Central memory CD4-positive, alpha-beta T cell (primary cell): ENCODE results near the gene MED27.
"Not testable (repeated sequence)": the region's sequence is repeated elsewhere in the genome, so short reads cannot be mapped to it uniquely, and the experiment has no call there.

Source experiments
- DNase-seq: peaks from one replicate; pipeline ENCODE4 v3.0.0; 2022

MED27 gene

DNA sequence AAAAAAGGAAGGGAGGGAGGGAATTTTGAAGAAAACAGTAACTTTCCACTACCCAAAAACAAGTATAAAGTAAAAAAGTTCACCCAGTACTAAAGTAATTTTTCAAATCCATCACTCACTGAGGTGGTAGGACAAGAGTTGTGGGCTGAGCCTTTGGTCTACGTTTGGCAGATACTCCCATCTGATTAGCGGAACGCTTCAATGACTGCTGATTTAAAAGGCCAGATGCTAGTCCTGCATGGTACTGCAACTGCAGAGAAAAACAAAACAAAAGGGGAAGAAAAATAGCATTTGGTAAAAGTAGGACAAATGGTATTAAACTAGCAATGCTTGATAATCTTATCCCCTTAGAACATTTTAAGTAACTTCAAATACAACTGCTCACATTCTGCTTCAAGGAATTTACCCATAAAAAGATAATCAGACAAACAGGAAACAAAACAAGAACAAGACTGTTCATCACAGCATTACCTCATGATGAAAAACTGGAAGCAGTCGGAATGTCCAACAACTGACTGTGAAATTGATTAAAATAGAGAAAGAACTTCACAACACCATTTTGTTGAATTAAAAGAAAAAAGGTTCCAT is 65.4 kb downstream of the MED27 start:
- DNase-seq: no peak

- DNase-seq: no peak
Measured at GRCh38 chr9:132012704-132013357, 66.8 kb downstream of the MED27 start.

- no peak for DNase-seq
Measured at GRCh38 chr9:132011896-132012295, 67.8 kb downstream of the MED27 start.

GRCh38 chr9:132011309-132011708 is 68.4 kb downstream of the MED27 start:
- DNase-seq: no peak

GRCh38 chr9:132010201-132010600 is 69.5 kb downstream of the MED27 start:
- not testable (repeated sequence) for DNase-seq

DNA sequence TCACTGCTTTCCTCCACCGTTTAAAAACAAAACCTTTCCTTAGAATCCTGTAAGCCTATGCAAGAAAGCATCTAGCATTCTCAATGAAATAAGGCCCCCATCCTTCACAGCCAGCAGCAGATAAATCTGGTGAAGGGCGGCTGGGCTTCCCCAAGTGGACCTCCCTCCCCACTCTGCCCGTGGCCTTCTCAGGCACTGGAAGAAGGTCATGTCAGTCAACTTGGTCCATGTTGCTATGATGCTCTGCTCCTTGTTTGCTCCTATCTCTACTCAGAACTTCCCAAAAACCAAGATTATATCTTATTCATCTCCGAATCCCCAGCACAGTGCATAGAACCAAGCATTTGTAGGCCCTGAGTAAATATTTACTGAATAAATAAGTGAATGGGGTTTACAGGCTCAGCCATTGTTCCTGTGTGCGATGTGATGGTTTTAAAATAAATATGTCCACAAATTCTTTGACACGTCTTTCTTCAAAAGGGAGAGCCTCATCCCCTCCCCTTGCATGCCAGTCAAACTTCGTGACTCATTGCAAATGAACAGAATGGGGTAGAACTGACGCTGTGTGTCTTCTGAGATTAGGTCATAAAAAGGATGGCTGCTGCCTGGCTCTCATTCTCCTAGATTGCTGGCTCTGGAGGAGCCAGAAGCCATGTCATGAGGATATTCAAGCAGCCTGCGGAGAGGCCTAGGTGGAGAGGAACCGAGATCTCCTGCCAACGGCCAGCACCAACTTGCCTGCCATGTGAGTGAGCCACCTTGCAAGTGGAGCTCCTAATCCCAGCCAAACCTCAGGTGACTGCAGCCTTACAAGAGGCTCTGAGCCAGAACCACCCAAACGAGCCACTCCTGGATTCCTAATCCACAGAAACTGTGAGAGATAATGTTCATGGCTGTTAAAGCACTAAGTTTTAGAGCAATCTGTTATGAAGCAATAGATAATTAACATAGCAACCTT is 70.5 kb downstream of the MED27 start:
- DNase-seq: no peak

DNA sequence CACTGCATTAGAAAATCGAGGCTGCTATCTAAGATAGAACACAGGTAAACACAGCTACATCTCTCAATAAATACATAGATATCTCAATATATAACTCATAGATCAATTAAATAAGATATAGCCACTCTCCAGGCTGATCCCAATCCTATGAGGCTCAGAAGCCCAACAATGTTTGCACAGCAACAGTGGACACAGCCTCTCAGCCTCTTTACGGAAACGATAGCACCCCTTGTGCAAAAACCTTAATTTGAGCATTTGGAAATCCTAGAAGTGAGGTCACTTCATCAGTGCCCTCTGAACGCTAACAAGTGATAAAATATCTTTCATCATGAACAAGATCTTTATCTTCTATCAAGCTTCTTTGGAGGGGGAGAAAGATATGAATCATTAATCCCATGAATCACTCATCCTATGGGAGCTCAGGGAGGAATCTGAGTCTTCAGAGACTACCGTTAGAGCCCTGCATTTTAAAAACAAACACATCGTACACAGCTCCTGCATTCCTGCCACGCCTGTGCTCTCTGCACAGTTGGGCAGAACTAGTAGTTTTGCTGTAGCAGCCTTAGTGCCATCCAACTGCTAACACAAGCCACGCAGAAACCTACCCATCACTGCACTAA is 71.4 kb downstream of the MED27 start:
- DNase-seq: no peak

GRCh38 chr9:132007371-132008025 is 72.2 kb downstream of the MED27 start:
- DNase-seq: no peak

DNA sequence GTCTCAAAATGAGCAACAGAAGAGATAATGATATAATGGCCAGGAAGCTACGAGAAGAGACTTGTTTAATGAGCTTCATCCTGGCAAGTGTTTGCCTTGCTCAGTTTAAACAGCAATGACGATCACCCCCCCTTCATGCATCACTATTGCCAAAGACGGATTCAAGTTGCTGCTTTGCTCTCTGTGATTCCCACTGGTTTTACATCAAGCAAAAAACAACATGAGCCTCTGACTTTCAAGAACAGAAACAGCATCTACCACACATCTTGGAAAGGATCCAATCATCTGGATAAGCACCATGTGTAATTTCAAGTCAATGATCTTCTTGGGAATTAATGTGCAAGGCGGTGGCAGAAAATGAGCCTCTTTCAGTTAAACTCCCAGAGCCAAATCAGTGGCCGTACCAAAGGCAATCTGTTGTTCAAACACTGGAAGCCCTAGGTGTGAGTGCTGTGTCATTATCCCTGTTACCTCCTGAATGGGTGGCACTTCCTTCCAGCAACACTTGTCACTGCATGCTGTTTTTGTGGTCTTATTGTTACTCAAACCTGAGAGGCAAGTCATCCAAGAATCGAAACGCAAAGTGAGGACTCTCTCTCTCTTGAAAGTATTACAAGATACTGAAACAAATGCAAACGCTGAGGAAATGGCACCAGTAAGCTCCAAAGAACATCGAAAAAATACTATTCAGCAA is 72.8 kb downstream of the MED27 start:
- DNase-seq: no peak

DNA sequence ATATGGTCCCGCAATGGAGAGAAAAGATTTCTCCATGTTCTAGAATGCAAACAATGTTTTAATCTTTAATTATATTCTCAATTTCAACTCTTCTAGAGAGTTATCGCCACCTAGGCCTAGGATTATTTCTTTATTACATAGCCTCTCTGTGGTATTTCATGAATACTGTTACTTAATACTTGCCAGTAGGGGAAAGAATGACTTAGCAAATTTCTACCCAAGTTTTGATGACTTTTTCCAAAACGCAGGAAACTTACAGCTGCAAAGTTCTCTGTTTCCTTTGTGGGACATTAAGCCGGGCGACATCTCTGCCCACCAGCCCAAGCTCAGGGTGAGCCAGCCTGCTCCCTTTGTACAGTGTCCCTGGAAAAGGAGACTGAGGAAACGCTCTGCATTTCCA is 73.8 kb downstream of the MED27 start:
- DNase-seq: no peak

DNA sequence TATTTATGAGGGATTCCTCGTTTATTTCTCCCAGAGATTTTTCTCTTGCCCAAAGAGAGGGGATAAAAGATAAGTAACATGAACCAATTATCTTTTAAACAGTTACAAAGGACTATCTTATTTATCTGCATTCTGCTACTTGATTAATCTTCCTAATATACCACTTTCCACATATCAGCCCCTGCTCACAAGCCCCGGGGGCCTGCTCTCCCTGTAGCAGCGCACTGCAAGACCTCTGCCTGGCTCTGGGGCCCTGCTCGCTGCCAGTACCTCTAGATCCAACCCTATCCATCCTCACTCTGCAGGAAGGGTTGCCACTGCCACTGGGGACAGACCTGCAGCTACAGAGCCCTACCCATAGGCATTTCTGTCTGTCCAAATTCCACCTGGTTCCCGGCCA is 75.3 kb downstream of the MED27 start:
- DNase-seq: no peak

DNA sequence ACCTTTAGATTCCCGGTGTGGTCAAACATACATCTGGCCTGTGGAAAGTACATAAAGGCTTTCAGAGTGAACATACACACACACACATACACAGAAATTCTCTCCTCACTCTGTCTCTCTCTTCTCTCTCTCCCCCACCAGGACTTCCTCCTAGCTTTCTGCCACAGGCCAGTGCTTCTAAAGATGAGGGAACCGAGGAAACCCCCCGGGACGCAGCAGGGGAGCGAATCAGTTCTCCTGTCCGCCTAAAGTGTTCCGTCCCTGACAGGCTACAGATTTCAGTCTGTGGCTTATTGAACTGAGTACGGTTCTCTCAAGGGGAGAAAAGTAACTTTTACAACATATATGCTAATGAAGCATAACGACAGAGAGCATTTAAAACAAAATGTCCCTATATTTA is 75.8 kb downstream of the MED27 start:
- no peak for DNase-seq

GRCh38 chr9:132003319-132003704 is 76.4 kb downstream of the MED27 start:
- DNase-seq: no peak

DNA sequence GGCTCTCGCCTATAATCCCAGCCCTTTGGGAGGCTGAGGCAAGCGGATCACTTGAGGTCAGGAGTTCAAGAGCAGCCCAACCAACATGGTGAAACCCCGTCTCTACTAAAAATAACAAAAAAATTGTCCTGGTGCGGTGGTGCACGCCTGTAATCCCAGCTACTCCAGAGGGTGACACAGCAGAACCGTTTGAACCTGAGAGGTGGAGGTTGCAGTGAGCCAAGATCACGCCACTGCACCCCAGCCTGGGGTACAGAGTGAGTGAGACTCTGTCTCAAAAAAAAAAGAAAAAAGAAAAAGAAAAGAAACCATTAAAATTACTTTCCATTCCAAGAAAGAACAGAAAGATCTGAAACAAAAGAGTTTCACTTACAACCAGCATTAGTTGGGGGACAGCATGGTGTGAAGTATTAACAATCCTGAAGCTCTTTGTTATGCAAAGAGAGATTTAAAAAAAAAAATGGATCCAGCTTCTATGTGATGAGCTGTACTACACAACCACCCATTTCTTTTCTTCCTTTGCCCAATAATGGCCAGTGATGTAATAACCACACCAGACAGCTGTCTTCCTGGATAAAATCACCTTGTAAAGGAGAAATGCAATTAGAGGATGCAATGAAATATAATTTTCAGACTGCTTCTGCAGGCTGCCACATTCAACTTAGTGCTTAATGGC is 76.9 kb downstream of the MED27 start:
- DNase-seq: no peak

- no peak for DNase-seq
Measured at GRCh38 chr9:132001567-132001966, 78.1 kb downstream of the MED27 start.

DNA sequence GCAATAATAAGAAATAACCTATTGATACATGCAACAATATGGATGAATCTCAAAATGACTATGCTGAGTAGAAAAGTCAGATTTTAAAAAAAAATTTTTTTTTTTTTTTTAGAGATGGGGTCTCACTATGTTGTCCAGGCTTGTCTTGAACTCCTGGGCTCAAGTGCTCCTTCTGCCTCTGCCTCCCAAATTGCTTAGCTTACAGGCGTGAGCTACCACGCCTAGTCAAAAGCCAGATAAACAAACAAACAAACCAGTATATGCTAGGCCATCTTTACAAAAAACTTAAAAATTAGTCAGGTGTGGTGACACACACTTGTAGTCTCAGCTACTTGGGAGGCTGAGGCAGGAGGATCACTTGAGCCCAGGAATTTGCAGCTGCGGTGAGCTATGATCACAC is 79.0 kb downstream of the MED27 start:
- no peak for DNase-seq

DNA sequence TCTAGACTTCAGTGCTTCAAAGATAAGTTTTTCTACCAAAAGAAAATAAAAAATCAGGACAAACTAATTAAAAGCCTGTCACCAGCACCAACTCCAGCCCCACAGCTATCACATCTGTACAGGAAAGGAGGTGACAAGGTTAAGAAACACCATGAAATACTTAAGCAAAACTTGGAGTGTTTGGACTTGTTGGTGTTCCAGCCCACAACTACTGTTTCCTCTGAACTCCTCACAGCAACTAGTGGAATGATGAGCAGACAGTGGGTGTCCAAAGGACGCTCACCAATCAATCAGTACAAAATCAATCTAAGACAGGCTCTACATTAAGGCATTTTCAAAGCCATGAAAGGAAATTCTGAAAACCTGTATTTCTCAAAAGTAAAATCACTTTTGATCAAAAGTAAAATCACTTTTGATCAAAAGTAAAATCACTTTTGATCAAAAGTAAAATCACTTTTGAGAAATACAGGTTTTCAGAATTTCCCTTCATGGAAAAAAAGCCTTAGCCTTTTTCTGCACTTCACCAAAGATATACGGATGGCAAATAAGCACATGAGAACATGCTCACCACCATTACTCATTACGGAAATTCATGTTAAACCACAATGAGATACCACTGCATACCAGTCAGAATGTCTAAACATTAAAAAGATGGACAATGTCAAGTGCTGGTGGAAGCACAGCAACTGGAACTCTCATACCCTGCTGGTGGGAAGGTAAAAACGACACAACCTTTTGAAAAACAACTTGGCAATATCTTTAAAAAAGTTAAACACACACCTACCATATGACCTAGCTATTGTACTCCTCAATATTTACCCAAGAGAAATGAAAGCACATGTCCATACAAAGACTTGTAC is 79.7 kb downstream of the MED27 start:
- no peak for DNase-seq

GRCh38 chr9:131997779-131998178 is 81.9 kb downstream of the MED27 start:
- DNase-seq: no peak

DNA sequence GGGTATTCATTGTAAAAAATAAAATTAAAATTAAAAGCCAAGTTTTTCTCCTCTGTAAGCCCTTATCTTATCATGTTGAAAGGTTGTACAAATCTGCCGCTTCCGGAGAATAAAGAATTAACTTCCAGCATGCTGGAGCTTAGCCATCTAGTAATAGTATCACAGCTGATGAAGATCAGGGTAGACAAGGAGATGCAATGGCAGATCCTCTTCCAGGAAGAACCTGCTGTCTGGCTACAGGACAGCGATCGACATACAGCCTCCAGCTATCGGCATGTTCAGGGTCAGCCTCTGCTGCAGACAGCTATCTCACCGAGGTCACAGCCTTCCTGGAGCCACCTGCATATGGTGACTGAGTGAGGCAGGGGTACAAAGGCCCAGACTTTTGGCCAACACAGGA is 82.6 kb downstream of the MED27 start:
- no peak for DNase-seq

DNA sequence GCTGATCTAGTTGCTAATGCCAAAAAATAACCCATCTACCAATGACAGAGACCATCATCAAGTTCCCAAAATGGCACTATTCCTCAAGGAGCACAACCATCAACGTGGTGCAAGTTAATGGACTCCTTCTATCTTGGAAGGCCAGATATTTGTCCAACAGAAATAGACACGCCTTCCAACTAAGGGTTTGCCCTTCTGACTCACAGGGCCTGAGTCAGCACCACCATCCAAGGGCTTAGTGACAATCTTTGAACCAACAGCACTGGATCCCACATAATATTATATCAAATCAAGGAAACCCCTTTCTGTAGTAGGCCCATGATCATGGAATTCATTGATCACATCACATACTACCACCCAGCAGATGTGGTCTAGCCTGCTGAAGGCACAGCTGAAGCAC is 84.3 kb downstream of the MED27 start:
- no peak for DNase-seq
